GM03348 (cell line): ENCODE data around the gene CCDC187.

Experiments
- DNase-seq: peaks from one replicate; pipeline ENCODE4 v3.0.0; 2012; ENCODE audit warnings: low spot score

Gene CCDC187

DNA sequence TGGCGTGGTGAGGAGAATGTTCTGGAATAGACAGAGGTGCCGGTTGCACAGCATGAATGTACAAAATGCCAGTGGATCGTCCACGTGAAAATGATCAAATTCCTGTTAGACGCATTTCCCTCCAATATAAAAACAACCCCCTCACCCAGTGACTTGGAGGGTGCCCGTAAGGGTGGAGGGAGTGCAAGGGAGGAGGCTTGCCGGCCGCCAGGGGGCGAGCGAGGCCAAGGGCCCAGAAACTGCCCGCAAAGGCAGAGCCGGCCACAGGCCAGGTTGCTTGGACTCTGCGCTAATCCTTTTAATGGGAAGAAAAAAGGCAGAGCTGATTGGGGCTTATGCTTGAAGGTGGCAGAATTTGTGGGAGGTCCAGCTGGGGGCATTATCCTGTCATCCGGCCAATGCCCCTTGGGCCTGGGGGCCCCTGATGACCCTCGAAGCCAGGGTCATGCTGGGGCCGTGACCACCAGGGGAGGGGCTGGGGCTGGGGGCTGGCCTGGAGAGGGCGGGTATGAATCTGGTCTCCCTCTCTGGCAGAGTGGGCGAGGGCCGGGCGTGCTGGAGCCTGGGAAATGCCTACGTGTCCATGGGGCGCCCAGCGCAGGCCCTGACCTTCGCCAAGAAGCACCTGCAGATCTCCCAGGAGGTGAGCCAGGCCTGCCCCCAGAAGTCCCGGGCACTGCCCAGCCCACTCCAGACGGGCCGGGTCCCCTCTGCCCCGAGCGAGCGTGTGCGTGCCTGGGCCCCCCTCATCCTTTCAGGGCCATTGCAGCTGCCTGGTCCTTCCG lies 35.5 kb upstream of the CCDC187 start:
- peak; percentile 75 for DNase-seq

DNA sequence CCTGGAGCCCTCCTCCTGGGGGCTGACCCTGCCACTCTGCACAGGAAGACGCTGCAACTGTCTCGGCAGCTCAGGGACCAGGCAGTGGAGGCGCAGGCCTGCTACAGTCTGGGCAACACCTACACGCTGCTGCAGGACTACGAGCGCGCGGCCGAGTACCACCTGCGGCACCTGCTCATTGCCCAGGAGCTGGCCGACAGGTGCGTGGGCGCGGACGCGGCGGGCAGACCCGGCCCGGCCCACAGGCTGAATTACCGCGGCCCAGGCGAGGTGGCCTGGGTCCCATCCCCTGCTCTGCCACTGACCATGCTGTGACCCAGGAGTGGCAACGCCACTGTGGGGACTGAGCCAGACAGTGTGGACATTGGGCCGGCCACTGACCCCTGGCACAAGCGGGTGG lies 34.6 kb upstream of the CCDC187 start:
- no peak for DNase-seq

DNA sequence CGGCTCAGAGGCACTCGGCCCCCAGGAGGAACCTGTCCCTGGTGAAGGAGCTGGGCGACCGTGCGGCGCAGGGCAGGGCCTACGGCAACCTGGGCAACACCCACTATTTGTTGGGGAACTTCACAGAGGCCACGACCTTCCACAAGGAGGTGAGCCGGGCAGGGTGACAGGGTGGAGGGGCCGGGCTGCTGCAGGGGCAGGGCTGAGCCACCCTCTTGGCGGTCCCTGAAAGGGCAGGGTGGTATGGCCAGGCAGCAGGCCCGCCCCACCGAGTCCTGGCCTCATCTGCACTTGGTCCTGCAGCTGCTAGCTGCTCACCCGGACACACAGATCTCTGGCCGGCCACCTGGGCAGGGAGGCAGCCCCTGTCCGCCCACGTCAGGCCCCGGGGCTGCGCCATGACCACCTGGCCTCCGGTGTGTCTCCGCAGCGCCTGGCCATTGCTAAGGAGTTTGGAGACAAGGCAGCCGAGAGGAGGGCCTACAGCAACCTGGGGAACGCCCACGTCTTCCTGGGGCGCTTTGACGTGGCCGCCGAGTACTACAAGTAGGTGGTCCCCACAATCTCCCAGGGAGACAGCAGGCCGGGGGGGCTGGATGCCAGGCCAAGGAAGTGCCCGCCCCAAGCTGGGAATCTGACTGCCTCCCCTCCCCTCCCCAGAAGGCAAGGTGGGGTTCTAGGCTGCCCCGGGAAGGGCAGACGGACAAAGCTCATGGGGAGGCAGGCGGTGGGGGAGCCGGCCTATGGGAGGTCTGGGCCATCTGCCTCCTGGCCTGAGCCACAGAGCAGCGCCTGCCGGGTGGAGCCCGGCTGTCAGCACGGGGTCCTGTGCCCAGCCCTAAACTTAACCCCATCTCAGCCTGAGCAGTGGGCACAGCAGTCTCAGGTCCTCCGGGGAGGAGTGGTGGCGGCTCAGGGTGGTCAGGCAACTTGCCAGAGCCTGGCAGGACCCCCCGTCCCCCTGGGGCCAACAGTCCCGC lies 33.8 kb upstream of the CCDC187 start:
- DNase-seq = no peak

DNA sequence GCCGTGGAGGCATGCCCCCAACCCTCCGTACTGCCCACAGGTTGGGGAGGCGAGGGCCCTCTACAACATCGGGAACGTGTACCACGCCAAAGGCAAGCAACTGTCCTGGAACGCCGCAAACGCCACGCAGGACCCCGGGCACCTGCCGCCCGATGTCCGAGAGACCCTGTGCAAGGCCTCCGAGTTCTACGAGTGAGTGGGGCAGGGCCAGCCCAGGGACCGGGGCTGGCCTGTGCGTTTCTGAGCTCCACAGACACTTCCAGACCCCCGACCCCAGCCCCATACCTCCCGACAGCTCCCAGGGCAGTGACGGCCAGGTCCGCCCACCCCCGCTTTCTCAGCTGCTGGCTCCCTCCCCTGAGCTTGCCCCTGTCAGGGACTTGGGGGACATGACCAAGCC lies 33.0 kb upstream of the CCDC187 start:
- no peak for DNase-seq

DNA sequence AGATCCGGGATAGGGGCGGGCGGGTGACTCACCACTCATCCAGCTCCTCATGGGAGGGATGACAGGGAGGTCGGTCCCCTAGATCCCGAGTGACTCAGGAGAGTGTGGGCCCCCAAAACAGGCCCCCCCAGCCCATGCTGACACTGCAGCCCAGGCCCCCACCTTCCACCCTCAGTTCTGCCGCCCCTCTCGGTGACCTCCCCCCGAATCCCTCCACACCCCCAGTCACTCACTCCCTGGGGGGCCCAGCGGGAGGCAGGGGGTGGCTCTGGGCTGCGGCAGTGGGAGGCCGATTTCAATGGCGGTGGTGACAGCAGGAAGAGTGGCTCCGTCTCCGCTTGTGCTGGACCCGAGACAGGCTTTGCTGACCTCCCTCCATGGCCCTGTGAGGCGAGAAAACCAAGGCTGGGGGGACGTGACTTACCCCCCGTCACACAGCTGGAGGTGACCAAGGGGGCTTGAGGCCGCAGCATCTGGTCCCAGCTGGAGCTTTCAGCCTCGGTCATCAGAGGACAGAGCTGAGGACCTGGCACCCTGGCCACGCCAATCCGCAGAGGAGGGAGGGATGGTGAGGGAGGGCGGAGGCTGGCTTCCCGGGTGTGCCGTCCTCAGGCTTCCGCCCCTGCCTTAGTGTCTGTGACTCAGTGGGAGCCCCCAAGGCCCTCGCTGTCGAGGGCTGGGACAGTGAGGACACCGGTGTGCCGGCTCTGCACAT lies 32.4 kb upstream of the CCDC187 start:
- peak; percentile 59 for DNase-seq

DNA sequence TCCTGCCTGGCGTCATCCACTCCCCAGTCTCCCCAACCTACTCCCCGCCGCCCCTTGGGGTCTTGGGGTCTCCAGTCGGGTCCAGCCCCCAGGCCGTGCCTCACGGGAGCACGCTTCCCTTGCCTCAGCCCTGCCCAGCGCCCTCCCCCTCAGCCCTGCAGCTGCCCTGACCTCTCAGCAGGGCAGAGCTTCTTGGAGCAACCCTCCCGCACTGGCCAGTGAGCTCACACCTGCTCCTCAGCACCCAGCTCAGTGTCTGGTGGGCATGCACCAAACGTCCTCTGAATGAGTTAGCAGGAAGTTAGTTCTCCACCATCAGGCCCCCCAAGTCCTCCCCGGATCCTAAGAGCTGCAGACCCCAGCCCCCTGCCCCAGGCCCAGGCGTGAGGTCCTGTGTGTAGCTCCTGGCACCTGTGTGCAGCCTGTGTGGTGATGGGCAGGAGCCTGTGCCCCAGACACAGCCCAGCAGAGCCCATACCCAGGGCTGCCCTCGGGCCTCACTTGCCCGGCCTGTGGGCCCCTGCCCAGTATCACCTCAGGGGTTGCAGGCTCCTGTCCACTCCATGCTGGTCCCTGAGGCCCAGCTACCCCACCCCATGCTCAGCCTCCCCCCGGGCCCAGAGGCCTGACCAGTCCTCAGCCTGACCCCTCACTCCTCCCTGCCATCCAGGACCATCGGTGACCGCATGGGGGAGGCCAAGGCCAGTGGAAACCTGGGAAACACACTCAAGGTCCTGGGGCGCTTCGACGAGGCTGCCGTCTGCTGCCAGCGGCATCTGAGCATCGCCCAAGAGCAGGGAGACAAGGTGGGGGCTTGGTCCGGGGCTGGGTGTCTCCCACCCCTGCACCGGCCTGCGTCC lies 31.6 kb upstream of the CCDC187 start:
- DNase-seq = no peak

DNA sequence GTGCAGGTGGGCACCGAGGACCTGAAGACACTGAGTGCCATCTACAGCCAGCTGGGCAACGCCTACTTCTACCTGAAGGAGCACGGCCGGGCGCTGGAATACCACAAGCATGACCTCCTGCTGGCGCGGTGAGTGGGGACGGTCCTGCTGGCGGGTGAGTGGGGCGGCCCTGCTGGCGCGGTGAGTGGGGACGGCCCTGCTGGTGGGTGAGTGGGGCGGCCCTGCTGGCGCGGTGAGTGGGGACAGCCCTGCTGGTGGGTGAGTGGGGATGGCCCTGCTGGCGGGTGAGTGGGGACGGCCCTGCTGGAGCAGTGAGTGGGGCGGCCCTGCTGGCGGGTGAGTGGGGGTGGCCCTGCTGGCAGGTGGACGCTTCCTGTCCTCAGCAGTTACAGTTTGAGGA lies 30.6 kb upstream of the CCDC187 start:
- DNase-seq = no peak

DNA sequence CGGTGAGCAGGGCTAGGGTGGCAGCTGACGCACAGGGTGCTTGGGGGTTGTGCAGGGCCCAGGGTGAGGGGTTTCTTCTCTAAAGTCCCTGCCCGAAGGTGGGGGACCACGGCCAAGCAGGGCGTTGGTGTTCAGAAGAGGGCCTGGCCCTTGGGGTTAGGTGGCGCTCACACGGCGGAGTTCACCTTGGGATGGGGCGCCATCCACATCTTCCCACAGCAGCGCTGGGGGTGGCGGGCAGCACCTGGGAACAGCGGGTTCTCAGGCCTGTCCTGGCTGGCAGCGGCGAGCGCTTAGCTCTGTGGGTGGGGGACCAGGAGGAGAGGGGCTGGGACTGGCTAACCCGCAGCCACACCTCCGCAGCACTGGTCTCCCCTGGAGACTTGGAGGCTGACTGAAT lies 29.6 kb upstream of the CCDC187 start:
- no peak for DNase-seq

DNA sequence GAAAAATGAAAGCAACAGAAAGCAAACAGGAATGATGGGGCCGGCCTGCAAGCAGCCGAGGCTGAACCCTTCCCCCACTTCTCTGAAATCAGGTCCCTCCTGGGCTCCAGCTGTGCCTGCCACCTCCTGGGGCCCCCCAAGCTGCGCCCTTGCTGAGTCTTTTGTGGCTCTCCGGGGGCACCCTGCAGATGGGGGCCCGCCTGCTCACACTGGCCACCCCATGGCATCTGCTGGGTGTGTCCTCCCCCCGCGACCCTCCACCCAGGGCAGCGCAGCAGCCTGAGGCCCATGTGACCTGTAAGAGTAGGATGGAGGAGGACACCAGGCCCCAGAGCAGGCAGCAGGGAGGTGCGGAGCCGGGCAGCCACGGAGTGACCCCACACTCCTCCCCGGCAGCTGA lies 29.2 kb upstream of the CCDC187 start:
- no peak for DNase-seq

DNA sequence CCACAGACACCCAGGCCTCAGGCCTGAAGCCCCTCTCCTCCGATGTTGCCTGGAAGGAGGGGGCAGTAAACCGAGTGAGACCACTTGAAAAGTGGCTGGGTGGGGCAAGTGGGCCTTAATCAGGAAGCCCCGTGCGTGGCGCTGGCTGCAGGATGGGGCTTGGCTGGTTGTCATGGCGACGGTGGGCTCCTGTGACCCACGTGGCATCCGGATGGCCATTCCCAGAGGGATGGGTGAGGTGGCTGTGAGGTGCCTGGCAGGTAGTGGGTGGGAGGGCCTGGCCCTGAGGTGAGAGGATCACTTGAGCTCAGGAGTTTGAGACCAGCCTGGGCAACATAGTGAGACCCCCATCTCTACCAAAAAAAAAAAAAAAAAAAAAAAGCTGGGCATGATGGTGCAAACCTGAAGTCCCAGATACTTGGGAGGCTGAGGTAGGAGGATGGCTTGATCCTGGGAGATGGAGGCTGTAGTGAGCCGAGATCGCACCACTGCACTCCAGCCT lies 28.6 kb upstream of the CCDC187 start:
- no peak for DNase-seq

DNA sequence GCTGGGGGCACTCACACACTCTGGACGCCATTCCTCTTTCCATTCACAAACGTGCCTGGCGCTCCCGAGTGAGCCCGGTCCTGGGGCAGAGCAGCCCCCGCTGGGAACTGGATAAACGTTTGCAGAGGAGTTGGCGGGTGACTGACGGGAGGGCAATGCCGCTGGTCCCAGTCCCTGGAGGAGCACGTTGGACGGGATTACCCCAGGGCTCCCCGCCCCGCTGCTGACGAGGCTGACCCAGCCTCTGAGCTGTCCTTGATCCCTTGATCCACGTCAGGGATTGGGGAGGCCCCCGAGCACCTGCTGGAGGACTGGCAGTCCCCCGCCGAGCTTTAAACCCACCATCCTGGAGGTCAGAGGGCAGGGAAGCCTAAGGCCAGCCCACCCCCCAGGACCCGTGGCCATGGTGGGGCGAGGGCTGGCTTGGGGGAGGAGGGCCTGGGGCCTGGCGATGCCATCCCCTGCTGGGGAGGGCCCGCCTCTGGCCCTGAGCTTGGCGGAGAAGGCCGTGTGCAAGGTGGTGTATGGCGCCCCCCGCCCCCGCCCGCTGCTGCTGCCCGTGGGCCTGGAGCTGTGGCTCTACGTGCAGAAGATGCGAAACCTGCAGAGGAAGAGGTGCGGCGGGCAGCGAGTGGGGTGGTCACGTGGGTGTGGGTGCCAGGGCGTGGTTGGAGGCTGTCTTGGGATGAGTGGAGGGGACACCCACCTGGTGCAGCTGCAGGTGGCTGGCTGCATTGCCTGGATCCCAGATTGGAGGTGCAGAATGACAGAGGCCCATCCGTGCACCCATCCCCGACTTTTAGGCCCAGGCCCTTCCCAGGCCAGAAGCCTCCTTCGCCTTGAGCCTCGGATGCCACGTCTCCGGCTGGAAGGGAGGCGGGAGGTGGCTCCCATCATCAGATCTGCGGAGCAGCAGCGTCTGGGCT lies 27.9 kb upstream of the CCDC187 start:
- DNase-seq = no peak

DNA sequence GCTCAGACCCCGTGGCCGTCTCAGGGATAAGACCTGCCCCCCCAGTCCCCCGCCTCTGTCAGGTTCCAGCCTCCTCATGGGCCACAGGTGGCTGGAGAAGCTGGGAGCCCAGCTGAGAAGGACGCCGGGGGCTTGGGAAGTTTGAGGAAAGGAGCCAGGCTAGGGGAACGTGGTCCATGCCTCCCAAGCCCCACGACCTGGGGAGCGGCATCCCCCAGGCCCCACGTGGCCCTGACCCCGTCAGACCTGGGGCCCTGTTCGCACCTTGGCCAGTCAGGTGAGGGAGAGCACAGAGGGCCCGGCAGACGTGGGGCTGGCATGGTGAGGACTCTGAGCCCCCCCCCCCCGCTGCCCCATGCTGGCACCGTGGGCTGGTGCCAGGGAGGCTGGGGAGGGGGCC lies 27.1 kb upstream of the CCDC187 start:
- no peak for DNase-seq

DNA sequence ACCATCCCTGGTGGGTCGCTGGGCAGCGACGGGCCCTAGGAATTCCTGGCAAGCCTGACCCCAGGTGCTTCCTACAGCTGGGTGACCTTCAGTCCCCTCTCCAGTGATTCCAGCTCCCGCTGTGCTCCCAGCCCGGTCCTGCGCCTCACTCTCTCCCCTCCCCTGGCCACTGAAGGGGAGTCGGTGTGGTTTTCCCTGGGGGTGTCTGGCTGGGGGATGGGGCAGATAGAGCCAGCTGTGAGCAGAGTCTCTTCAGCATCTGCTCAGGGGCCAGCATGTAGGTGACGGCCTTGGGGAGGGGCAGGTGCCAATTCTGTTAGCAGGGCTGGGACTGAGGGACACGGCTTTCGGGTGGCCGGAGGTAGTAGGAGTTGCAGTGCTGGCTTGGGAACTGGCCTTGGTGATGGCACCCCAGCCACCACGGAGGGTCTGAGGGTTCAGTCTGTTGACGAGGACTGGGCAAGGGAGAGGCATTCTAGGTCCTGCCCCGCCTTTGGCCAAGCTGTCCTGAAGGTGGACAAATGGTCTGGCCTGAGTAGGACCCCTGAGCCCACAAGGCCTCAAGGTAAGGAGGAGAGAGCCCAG lies 26.6 kb upstream of the CCDC187 start:
- no peak for DNase-seq

DNA sequence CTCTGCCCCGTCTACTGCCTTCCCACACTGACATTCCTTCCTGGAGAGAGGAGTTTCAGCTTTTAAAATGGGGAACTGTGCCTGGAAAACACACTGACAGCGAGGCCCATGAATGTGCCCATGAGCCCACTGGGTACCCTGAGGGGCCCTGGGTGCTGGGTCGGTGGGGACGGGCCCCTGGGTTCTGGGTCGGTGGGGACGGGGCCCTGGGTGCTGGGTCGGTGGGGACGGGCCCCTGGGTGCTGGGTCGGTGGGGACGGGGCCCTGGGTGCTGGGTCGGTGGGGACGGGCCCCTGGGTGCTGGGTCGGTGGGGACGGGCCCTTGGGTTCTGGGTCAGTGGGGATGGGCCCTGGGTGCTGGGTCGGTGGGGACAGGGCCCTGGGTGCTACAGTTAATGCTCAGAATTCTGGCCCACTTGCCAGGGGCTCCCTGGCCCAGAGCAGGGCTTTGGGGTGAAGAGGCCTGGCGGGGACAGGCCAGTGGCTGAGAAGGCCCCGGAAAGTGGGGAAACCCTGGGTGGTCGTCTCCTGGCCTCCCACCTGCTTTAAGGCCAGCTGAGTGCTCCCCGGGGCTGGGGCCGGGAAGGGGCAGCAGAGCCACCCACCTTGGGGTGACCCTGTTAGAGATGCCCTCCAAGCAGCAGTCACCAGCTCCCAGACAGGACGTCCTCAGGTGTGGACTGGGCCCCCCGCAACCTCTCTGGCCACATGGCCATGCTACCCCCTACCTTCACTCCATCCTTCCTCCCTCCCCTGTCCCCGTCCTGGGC lies 25.9 kb upstream of the CCDC187 start:
- DNase-seq = no peak

DNA sequence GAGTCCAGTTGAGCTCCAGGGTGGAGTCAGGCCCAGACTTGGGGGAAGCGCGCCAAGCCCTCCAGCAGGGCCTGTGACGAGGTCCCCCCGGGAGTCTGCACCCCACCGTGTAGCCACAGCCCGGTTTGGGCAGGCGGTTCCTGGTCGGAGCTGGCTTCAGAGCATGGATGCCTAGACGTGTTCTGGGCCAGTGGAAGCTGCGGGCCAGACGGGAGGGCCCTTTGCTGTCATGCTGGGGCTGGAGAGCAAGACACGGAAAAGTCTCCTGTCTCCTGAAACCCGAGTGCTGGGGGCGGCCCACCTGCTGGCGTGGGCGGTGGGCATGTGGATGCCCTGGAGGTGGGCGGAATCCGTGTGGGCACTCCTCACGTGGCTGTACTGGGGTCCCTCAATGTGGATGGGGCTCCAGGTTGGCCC lies 25.3 kb upstream of the CCDC187 start:
- peak; percentile 47 for DNase-seq

DNA sequence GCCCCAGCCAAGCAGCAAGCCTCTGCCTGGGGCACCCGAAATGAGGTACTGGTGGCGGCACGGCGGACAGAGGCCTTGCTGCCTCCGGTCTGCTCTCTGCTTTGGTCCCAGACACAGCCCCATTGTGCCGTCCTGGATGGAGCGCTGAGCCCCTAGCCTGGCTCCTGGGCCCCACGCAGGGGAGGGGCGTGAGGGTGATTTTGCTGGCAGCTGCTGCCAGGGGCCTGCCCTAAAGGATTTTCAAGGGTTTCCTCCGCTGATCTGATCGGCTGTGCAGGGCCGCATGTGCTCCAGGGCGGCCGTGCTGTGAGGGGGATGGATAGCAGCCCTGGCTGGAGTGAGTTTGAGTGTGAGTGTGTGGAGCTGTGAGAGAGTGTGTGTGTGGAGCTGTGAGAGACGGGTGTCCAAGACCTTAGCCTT lies 24.7 kb upstream of the CCDC187 start:
- peak; percentile 75 for DNase-seq

DNA sequence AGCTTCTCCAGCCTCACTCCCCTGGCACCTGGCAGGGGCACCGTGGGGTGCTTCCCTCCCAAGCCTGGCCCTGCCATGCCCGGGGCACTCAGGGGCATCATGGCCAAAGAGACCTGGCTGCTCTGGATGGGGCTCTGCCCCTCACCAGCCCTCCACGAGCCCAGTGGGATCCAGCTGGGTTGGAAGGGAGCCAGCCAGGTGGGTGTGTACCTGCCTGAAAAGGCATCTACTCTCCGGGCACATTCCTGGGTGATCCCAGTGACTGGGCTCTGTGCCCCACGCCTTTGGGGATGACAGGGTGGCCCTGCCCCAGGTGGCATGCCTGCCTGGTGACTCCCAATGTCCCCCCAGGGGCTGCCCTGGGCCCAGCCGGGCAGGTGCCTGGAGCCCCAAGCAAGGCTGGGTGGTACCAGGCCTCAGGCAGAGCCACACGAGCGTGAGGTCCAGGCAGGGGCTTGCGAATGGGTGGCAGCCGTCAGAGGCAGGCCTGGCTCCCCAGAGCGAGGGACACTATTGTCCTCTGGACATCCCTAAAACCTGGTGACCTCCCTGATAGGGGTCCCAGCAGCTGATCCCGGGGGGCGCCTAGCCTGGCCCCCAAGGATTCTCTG lies 24.2 kb upstream of the CCDC187 start:
- DNase-seq = peak; percentile 39

DNA sequence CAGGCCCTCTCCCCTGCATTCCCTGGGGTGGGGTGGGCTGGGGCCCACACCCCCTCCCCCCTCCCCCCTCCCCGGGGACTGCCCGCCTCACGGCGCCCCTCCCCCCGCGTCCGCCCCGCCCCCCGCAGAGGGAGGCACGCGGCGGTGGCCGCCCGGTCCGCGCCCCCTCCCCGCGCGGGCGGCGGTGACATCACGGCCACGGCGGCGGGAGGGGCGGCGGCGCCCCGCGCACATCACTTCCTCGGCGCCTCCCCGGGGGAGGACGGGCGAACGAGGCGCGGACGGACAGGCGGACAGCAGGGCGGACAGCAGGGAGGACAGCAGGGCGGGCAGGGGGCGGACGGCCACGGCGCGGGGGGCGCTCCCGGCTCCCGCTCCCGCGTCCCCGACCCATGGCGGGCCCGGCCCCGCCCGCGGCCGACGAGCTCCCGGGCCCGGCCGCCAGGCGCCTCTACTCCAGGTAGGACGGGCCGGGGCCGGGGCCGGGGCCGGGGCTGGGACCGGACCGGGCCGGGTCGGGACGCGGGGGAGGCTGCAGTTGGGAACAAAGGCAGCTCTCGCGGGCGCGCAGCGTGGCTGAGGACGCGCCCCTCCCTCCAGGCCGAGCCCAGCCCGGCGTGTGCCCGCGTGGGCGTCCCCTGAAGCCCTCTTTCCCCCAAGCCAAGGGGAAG lies 23.5 kb upstream of the CCDC187 start, which contains the start of gene GPSM1:
Gene GPSM1, plus strand, starts transcription at position 236 of the 671 bp plus-strand sequence. Its CDS starts 157 bp downstream, at position 393.
- peak; percentile 94 for DNase-seq
